ENCODE measurements around the gene PIGC. TPM values are rescaled to one million over a fixed set of nuclear protein-coding genes. Genes with fewer than 3 reads are reported as not detected.
A peak's percentile ranks its signal among the peaks of the same experiment; 100 is the strongest.
"Not testable (repeated sequence)": the region's sequence is repeated elsewhere in the genome, so short reads cannot be mapped to it uniquely, and the experiment has no call there.

PIGC gene
- total RNA-seq, 2 donors from 2014 or later = 24.0 to 24.3 TPM

DNA sequence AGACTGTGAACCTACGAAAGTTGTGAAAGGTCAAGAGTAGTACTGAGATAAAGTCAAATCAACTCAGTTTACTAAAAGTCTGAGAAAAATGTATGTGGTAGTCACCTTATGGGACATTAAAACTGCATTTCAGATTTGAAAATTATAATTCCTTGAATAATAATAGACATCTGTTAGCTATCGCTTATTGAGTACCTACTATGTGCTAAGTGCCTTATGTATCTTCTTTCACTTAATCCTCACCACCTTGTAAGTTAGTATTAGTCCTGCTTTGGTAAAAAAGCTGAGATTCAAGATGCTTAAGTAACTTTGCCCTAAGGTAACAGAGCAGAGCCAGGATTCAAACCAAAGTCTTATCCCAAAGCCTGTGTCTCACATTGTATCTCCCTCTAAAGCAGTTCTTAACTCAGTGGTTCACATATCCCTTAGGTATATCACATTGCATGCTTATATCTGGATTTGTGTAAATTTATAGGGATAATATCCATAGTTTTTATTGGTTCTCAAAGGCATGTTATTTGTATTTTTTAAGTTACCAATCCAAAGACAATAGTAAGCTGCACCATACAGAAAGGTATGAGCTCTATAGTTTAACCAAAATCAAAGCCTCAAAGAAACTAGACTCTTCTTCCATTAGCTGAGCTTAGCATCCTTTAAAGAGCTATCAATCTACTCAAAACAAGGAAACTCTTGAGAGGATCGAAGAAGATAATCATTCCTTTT, 865 bp downstream of the PIGC start:
- Mint-ChIP-seq H3K9me3 (no peaks in the 10 kb centered on the region), H3K27me3 (ENCODE audit: insufficient read depth) (no peaks in the 10 kb centered on the region), H3K36me3 (ENCODE audit: low read depth) (peaks cover 14% of the 10 kb centered on the region), H3K4me3 (peak overlapping the region; percentile 79), H3K4me1 (no peaks in the 10 kb centered on the region), H3K27ac (peak overlapping the region; percentile 84)
- no peaks in the 10 kb centered on the region for H3K9me3 ChIP-seq (ENCODE audit: control insufficient read depth, low read length)
- no peak overlapping the region for H3K27ac ChIP-seq (ENCODE audit: low read depth, low read length)
- peaks cover 13% of the 10 kb centered on the region for H3K36me3 ChIP-seq (ENCODE audit: control insufficient read depth, insufficient read depth, low read length)
- H3K27me3 ChIP-seq (ENCODE audit: control insufficient read depth, insufficient read depth, low read length, poor library complexity, severe bottlenecking) = no peaks in the 10 kb centered on the region
- TF ChIP-seq, protein P1, sequence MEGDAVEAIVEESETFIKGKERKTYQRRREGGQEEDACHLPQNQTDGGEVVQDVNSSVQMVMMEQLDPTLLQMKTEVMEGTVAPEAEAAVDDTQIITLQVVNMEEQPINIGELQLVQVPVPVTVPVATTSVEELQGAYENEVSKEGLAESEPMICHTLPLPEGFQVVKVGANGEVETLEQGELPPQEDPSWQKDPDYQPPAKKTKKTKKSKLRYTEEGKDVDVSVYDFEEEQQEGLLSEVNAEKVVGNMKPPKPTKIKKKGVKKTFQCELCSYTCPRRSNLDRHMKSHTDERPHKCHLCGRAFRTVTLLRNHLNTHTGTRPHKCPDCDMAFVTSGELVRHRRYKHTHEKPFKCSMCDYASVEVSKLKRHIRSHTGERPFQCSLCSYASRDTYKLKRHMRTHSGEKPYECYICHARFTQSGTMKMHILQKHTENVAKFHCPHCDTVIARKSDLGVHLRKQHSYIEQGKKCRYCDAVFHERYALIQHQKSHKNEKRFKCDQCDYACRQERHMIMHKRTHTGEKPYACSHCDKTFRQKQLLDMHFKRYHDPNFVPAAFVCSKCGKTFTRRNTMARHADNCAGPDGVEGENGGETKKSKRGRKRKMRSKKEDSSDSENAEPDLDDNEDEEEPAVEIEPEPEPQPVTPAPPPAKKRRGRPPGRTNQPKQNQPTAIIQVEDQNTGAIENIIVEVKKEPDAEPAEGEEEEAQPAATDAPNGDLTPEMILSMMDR (conservative IDR thresholded peaks at IDR 0.05) = no peak
- H3K9ac ChIP-seq (ENCODE audit: extremely low read depth, low read length, poor library complexity, severe bottlenecking) = peak overlapping the region; percentile 81
- 83 to 91% methylated on average over 2 to 3 of the region's 3 CpGs for WGBS, 2 experiments (ENCODE audit: insufficient coverage in 1 of 2, insufficient read length in 1 of 2)
- H3K4me3 ChIP-seq (ENCODE audit: low read length) = peak overlapping the region; percentile 87
- no peak for DNase-seq
- peaks cover 3% of the 10 kb centered on the region for H3K4me1 ChIP-seq (ENCODE audit: control insufficient read depth, insufficient read depth, low read length)

DNA sequence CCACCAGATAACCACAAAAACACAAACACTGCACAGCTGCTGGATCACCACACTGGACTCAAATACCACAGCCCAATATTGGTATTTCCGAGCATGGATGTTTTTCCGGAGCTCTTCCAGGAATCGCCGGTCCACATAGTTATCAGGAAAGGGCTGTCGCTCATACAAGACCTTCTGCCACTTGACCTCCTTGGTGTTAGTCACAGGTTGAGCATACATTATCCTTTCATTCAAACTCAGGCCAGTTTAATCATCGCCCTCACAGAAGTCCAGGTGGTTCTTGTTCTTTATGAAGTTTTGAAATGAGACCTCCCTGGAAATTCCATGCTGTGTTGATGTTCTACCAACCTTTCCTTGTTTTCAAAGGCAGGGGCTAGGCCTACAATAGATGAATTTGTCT, 1.5 kb downstream of the PIGC start:
- Mint-ChIP-seq H3K9me3 (no peaks in the 10 kb centered on the region), H3K27ac (no peak overlapping the region), H3K36me3 (ENCODE audit: low read depth) (peaks cover 14% of the 10 kb centered on the region), H3K4me3 (no peak overlapping the region), H3K27me3 (ENCODE audit: insufficient read depth) (no peaks in the 10 kb centered on the region), H3K4me1 (no peaks in the 10 kb centered on the region)
- Histone ChIP-seq H3K9ac (ENCODE audit: extremely low read depth, low read length, poor library complexity, severe bottlenecking) (no peak overlapping the region), H3K27me3 (ENCODE audit: control insufficient read depth, insufficient read depth, low read length, poor library complexity, severe bottlenecking) (no peaks in the 10 kb centered on the region), H3K9me3 (ENCODE audit: control insufficient read depth, low read length) (no peaks in the 10 kb centered on the region), H3K4me1 (ENCODE audit: control insufficient read depth, insufficient read depth, low read length) (peaks cover 3% of the 10 kb centered on the region), H3K36me3 (ENCODE audit: control insufficient read depth, insufficient read depth, low read length) (peaks cover 13% of the 10 kb centered on the region), H3K4me3 (ENCODE audit: low read length) (peak overlapping the region; percentile 87), H3K27ac (ENCODE audit: low read depth, low read length) (no peak overlapping the region)
- TF ChIP-seq, protein P1 (conservative IDR thresholded peaks at IDR 0.05) = no peak
- 93 to 96% methylated on average over 6 of the region's 6 CpGs for WGBS, 2 experiments (ENCODE audit: insufficient coverage in 1 of 2, insufficient read length in 1 of 2)
- no peak for DNase-seq

DNA sequence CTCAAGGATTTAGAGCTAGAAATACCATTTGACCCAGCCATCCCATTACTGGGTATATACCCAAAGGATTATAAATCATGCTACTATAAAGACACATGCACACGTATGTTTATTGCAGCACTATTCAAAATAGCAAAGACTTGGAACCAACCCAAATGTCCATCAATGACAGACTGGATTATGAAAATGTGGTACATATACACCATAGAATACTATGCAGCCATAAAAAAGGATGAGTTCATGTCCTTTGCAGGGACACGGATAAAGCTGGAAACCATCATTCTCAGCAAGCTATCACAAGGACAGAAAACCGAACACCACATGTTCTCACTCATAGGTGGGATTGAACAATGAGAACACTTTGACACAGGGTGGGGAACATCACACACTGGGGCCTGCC, 6.7 kb downstream of the PIGC start:
- not testable (repeated sequence) for H3K36me3 ChIP-seq (ENCODE audit: control insufficient read depth, insufficient read depth, low read length); H3K4me3 Mint-ChIP-seq; H3K9me3 ChIP-seq (ENCODE audit: control insufficient read depth, low read length); H3K4me1 Mint-ChIP-seq; DNase-seq; H3K27me3 ChIP-seq (ENCODE audit: control insufficient read depth, insufficient read depth, low read length, poor library complexity, severe bottlenecking); H3K4me3 ChIP-seq (ENCODE audit: low read length); H3K4me1 ChIP-seq (ENCODE audit: control insufficient read depth, insufficient read depth, low read length); H3K9ac ChIP-seq (ENCODE audit: extremely low read depth, low read length, poor library complexity, severe bottlenecking); H3K27ac ChIP-seq (ENCODE audit: low read depth, low read length); H3K27ac Mint-ChIP-seq; H3K27me3 Mint-ChIP-seq (ENCODE audit: insufficient read depth)
- peaks cover 12% of the 10 kb centered on the region for H3K36me3 Mint-ChIP-seq (ENCODE audit: low read depth)
- peaks cover 18% of the 10 kb centered on the region for H3K9me3 Mint-ChIP-seq
- WGBS, 2 experiments (ENCODE audit: insufficient coverage in 1 of 2, insufficient read length in 1 of 2) = 100% methylated on average over 1 of the region's 3 CpGs; no CpG with 5 or more reads in 1 of the 2 experiments
